HCT116 (cell line): ENCODE measurements around the gene PLEK.

Experiments
- EZH2 ChIP-seq: fragments of 200-600 bp; sonication (generic); IDR thresholded peaks from 2 replicates; pipeline ENCODE4 v1.6.1; 2017; ENCODE audit warnings: antibody characterized with exemption, mixed run types
- EZH2phosphoT487 ChIP-seq: fragments of 200-600 bp; IDR thresholded peaks from 2 replicates; pipeline ENCODE4 v1.6.1; 2018; ENCODE audit warnings: antibody characterized with exemption, borderline replicate concordance
- POLR2A ChIP-seq: IDR thresholded peaks from 2 replicates; pipeline ENCODE4 v1.7.0; 2011; ENCODE audit warnings: borderline replicate concordance; ENCODE audit not compliant: insufficient read depth, insufficient read length; ENCODE audit errors: extremely low read depth
- POLR2AphosphoS5 ChIP-seq: IDR thresholded peaks from 2 replicates; pipeline ENCODE4 v1.6.1; 2011; ENCODE audit warnings: mild to moderate bottlenecking, low read depth, low read length, moderate library complexity
- SP1 ChIP-seq: IDR thresholded peaks from 2 replicates; pipeline ENCODE4 v1.6.1; 2012; ENCODE audit warnings: low read depth
- TF ChIP-seq, protein P1 (sequence below), 3 experiments: fragments of 200-600 bp in 1 of 3; sonication (generic) in 1 of 3; IDR thresholded peaks in 2 of 3; conservative IDR thresholded peaks in 1 of 3; 2 replicates each; pipeline ENCODE4 v1.5.1; 2012 to 2017; ENCODE audit warnings: low read depth in 2 of 3, low read length in 2 of 3, antibody characterized with exemption in 1 of 3, borderline replicate concordance in 1 of 3, control low read depth in 1 of 3, mild to moderate bottlenecking in 1 of 3, mixed read lengths in 1 of 3, mixed run types in 1 of 3, moderate library complexity in 1 of 3; ENCODE audit not compliant: insufficient read depth in 1 of 3

DNA sequence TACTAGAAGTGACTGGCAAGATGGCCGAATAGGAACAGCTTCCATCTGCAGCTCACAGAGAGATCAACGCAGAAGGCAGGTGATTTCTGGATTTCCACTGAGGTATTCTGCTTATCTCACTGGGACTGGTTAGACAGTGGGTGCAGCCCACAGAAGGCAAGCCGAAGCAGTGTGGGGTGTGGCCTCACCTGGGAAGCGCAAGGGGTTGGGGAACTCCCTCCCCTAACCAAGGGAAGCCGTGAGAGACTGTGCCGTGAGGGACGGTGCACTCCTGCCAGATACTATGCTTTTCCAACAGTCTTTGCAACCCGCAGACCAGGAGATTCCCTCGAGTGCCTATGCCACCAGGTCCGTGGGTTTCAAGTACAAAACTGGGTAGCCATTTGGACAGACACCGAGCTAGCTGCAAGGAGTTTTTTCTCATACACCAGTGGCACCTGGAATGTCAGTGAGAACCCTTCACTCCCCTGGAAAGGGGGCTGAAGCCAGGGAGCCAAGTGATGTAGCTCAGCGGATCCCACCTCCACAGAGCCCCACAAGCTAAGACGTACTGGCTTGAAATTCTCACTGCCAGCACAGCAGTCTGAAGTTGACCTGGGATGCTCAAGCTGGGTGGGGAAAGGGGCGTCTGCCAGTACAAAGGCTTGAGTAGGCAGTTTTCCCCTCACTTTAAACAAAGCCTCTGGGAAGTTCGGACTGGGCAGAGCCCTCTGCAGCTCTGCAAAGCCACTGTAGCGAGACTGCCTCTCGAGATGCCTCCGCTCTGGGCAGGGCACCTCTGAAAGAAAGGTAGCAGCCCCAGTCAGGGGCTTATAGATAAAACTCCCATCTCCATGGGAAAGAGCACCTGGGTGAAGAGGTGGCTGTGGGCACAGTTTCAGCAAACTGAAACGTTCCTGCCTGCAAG is 40.1 kb downstream of the PLEK start:
- TF ChIP-seq, protein P1, sequence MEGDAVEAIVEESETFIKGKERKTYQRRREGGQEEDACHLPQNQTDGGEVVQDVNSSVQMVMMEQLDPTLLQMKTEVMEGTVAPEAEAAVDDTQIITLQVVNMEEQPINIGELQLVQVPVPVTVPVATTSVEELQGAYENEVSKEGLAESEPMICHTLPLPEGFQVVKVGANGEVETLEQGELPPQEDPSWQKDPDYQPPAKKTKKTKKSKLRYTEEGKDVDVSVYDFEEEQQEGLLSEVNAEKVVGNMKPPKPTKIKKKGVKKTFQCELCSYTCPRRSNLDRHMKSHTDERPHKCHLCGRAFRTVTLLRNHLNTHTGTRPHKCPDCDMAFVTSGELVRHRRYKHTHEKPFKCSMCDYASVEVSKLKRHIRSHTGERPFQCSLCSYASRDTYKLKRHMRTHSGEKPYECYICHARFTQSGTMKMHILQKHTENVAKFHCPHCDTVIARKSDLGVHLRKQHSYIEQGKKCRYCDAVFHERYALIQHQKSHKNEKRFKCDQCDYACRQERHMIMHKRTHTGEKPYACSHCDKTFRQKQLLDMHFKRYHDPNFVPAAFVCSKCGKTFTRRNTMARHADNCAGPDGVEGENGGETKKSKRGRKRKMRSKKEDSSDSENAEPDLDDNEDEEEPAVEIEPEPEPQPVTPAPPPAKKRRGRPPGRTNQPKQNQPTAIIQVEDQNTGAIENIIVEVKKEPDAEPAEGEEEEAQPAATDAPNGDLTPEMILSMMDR (IDR thresholded peaks at IDR 0.05 in 2 of 3, conservative IDR thresholded peaks at IDR 0.05 in 1 of 3; ENCODE audit: borderline replicate concordance in 1 of 3, insufficient read depth in 1 of 3, low read depth in 2 of 3, low read length in 2 of 3) = no peak
- no peak for TF ChIP-seq EZH2
- TF ChIP-seq POLR2AphosphoS5 = no peak
- TF ChIP-seq EZH2phosphoT487 = no peak
- TF ChIP-seq SP1 = no peak
- TF ChIP-seq POLR2A = no peak
